HG03378 (cell line): ENCODE data around the gene WNK4.
A peak's percentile ranks its signal among the peaks of the same experiment; 100 is the strongest.
"Not testable (repeated sequence)": the region's sequence is repeated elsewhere in the genome, so short reads cannot be mapped to it uniquely, and the experiment has no call there.

Source experiments
- ATAC-seq: cut with Tn5 transposase; IDR thresholded peaks from one replicate; pipeline ENCODE4 v1.9.1; 2021; ENCODE audit warnings: mild to moderate bottlenecking, moderate library complexity; ENCODE audit not compliant: unreplicated experiment

The WNK4 gene

DNA sequence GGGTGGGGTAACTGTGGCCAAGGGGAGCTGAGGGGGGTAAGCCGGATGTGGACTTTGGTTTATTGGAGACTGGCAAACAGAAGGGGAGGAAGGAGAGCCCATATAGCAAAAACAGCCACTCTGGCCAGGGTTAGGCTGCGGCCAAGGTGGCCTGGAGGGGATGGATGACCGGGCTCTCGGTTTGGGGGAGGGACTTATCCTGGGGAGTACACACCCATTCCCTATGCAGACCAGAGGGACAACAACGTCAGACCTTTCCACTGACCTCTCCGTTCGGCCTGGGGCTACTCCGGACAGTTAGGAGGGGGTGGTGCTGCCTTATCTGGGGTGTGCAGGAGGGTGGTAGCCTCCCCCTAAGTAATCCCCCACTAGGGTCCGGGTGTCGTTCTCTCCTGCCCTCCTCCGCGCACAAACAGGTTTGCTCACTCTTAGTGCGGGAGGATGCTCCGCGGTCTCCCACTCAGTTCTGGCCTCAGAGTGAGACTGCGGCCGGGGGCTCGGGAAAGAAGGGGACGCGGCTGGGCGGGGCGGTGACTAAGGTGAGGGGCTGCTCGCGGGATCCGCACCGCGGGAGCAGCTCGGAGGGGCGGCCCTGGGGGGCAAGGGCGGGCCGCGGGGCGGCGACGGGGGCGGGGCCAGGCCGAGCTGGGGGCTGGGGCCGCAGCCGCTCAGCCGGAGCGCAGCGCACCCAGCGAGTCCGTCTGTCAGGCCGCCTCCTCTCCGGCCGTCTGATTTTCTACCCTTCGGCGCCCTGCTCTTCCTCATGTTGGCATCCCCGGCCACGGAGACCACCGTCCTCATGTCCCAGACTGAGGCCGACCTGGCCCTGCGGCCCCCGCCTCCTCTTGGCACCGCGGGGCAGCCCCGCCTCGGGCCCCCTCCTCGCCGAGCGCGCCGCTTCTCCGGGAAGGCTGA is at the start of gene WNK4:
WNK4 (plus strand) TSS at position 675 of the 915 bp plus-strand sequence; CDS start at position 764, 89 bp downstream.
- ATAC-seq = no peak

DNA sequence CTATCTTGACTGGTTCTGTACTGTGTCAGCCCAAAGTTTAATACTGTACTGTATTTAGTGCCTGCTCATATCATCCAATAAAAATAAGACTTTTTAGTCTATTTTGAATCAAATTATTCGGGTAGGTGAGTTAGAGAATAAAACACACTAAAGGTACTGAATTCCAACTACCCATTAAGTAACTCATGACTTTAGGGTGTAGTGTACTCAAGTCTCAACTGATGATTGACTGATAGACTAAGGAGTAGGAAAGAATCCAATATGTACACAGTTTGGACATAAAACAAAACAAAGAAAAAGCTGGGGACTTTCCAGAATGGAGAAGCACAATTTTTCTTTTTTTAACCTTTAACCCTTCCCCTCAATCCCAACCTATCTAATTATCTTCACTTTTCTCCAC is 39.7 kb upstream of the WNK4 start:
- no peak for ATAC-seq

DNA sequence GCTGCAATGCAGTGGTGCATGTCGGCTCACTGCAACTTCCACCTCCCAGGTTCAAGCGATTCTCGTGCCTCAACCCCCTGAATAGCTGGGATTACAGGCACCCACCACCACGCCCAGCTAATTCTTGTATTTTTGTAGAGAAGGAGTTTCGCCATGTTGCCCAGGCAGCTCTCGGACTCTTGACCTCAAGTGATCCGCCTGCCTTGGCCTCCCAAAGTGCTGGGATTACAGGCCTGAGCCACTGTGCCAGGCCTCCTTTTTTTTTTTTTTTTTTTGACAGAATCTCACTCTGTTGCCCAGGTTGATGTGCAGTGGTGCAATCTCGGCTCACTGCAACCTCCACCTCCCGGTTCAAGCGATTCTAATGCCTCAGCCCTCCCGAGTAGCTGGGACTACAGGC is 37.5 kb upstream of the WNK4 start:
- ATAC-seq = not testable (repeated sequence)

DNA sequence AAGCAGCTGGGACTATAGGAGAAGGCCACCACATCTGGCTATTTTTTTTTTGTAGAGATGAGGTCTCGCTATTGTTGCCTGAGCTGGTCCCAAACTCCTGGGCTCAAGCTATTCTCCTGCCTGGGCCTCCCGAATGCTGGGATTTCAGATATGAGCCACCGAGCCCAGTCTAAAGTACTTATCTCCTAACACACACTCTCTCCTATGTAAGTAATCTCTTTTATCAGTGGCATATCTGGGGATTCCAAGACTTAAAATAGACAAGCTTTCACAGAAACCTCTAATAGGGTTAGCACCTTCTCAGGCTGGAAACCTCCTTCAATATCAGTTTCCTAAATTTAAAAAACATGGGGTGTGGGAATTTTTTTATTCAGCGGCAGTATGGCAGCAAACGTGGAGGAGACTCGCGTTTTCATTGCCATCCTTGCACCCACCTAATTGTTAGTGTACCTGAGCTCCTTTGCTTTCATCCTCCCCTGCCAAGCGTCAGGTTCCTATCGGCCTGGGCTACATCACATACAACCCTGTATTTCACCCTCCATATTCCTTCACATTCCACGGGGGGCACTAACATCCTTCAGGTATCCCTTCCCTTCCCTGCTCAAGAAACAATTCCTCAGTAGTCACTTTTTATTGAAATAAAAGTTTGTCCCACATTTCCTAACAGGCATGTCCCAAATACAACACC is 36.7 kb upstream of the WNK4 start:
- ATAC-seq = no peak

DNA sequence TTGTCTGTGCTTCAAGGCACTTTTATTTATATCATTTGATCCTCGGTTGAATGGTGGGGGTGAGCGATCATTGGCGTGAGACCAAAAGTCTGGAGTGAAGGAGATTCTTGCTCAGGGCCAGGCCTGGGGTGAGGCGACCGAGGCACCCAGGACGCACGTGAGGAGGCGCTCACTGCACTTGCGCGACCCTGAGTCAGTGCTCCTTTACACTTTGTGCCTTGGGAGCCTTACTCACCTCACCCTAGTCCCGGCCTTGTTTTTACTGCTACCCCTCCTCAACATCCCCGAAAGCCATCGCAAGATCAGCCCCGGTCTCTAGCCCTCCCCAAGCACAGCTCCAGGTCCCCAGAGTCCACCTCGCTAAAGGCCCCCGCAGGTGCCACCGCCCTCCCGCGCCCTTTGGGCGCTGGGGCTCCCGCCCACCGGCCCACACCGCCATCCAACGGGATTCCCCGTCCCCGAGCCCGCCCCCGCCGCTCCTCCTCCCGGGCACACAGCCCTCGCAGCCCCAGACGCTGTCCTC is 36.1 kb upstream of the WNK4 start:
- ATAC-seq = peak; percentile 32

DNA sequence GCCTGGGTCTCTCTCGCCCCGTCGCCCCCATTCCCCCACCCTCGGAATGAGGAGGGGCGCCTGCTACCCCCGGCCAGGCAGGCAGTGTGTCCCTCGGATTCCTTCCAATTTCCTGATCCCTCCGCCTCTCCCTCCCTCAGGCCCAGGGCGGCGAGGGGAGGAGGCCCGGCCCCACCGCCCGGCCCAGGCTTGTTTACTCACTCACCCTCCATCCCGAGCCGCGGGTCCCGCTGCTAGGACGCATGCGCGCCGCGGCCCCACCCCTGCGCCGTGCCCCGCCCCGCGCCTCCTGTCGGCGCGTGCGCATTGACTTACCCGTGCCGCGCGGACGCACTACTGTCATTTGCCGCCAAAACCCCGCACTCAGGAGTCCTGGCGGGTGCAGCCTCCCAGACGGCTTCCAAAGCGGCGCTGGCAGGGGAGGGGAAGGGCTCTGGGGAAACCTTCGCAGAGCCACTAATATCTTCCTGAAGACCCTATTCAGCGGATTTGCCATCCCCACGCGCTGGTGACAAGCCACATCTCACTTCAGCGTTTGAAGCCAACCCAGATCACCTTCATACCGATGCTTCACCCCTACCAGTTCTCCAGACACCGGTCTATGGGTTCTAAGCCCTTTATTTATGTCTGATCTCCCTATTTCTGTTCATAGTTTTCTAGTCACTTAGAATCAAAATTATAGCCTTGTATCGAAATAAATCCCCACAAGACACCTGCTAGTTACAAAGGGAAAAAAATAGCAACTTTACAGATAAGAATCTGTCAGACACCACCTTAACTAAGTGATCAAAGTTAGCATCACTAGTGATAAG is 35.4 kb upstream of the WNK4 start, which contains the start of gene EZH1:
EZH1 (minus strand) TSS at position 235 of the 812 bp plus-strand sequence. CDS start 16,099 bp downstream, outside the sequence.
- peak; percentile 59 for ATAC-seq

DNA sequence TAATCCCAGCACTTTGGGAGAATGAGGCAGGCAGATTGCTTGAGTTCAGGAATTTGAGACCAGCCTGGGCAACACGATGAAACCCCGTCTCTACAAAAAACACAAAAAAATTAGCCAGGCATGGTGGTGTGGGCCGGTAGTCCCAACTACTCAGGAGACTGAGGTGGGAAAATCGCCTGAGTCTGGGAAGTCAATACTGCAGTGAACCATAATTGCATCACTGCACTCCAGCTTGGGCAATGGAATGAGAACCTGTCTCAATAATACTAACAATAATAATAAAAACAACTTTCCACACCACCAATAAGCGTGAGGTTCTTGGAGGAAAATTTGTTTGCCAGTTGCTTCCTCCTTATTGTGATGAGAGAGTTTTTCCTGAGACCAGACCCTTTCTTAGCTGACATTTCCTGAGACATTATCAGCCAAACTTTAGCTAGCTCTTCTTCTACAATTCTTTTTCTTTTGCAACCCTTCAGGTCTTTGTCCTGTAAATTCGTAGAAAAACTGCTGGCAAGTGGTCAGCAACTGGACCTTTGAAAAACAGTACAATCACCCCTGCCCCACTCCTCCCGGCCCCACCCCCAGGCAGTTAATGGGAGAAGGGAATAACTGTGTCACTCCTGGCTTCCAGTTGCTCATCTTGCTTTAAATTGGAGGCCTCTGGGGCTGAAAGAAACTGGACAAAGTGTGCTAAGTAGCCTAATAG is 32.1 kb upstream of the WNK4 start:
- ATAC-seq = no peak

DNA sequence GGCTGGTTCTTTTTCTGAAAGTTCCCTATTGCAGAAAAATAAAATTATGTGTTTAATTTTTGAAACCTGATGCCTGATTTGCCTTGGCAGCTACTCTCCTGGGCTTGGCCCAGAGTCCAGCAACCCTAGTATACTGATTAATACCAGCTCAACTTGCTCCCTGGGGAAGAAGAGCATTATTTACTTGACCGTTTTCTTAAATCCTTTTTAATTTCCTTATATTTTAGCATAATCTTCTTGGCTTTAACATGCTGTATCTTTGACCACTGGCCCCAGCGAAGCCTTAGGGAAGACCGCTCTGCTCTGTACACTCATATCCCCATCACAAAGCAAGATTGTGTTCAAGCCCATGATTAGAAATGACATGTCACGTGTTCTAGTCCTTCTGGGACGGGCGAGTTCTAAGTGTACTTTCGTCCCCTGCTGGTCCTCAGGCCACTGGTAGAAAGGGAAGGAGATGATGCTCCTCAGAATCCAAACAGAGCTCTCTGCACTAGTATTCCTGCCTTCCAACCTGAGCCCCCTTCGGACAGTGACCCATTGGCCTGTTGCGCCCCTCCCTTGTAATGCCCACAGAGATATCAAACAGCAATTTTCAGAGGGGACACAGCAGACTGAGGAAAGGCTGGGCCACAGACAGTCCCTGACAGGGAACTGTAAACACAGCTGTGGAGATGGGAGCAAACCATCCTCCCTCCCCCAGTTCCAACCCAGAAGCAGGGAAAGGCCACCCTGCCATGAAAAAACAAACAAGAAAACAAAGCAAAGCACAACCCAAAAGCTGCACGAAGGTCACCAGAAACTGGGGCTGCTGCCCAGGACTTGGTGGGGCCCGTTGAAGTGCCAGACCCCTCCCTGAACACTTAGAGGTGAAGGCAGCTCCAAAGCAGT is 31.3 kb upstream of the WNK4 start:
- ATAC-seq = no peak

DNA sequence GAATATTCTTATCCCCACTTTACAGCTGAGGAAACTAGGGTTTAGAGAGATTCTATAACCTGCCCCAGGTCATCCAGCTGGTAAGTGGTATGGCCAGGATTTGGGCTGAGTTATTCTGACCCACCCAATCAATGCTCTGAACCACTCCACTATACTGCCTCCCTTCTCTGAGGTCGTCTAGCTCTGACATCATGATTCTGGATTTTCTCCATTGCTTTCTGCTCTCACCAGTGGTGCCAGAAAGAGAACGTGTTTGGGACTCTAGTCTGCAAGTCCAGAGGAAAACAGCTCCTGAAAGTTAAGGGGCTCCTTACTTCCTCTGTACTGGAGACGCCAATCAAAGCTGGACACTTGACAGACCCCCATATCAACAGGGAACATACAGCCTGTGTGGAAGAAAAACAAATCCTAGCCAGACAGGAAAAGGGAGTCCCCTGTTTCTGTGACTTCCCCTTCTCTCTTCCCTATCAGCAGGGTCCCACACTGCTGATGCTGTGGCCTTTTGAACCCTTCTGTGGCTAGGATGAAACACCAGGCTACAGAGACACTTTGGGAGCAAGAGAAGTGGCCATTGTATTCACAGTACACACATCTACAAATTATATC is 29.6 kb upstream of the WNK4 start:
- no peak for ATAC-seq

DNA sequence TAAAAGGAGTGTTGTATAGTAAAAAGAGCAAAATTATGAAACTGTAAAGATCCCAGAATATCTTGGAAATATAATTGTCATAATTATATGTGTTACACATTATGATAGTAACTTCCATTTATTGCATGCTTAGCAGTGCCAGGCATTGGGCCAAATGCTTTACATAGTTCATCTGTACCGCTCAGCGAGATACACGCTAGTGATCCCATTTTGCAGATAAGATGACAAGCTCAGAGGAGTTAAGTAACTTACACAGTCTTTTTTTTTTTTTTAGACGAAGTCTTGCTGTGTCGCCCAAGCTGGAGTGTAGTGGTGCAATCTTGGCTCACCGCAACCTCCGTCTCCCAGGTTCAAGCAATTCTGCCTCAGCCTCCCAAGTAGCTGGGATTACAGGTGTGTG is 28.8 kb upstream of the WNK4 start:
- no peak for ATAC-seq

DNA sequence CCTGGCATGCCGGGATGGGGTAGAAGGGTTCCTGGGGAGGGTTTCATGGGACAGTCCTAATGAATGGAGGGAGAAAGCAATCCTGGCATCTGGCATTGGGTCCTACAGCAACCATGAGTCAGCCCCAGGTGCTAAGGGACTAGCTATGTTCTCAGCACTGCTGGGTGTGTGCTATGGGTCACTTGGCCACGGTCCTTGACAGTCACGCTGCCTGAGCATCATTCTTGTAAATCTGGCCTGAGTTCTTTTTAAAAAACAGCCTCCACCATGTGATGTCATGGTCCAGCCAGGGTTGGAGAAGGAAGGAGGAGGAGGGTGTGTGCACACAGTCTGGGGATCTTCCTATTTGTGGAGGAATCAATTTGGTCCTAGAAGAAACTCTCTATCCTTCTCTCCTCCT is 25.6 kb upstream of the WNK4 start:
- no peak for ATAC-seq

DNA sequence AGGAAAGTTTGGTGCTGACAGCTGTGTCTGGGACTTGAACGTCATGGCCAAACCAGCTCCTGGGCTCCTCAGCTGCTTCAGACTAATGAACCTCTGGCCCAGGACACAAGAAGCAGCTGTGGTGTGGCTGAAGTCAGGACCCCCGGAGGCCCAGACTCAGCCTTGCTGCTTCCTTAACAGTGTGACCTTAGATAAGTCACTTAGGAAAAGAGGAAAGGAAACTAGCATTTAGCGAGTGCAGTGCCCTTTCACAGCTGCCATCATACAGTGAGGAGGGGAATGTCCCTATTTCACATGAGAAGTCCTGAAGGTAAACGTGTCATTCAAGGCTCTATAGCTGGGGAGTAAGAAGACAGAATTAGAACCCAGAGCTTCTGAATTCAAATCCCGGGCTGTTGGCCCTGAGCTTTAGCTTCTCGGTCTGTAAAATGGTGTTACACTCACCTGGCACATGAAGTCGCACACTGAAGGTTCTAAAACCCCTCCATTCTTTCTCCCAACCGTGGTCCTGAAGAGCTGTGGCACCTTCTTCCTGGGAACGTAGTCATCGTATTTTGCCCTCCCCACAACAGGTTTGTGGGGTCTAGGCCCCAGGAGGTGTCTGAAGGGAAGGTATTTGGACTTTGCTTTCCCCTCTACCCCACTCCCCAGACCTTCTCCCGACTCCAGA is 20.3 kb upstream of the WNK4 start:
- no peak for ATAC-seq

DNA sequence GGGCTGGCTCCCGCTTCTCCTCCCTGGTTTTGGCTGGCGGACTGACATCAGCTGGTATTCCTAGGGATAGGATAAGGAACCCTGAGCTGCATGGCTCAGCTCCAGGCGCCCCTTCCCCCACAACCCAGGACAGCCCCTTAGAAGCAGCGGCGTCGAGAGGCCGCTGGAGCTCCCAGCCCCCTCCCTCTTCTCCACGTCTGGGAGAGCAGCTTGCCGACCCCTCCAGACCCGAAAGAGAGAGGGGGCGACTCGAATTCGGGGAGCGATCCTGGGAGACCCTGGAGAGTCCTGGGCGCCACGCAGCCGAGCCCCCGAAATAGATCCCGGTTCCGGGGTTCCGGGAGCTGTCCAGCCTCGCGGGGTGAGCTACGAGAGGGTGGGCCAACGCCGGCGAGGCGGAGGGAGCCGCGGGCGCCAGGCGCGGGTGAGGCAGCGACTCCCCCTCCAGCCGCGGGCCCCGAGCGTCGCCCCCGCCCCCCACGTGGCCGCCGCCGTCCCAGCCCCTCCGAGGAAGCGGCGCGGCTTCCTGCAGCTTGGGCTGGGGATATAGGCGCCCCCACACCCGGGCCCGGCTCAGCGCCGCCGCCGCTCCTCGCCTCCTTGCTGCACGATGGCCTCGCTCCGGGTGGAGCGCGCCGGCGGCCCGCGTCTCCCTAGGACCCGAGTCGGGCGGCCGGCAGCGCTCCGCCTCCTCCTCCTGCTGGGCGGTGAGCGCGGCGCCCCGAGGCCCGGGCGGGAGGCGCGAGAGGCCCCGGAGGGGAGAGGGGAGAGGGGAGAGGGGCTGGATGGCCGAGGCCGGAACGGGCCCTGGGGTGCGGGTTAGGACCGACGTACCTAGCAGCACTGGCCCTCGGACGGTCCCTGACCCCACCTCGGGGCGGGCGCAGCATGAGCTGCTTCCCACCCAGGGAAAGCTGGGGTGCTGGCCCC is 19.5 kb upstream of the WNK4 start, which contains the start of gene RAMP2:
RAMP2 (plus strand) TSS at position 576 of the 930 bp plus-strand sequence; CDS start at position 611, 35 bp downstream.
- ATAC-seq = no peak

DNA sequence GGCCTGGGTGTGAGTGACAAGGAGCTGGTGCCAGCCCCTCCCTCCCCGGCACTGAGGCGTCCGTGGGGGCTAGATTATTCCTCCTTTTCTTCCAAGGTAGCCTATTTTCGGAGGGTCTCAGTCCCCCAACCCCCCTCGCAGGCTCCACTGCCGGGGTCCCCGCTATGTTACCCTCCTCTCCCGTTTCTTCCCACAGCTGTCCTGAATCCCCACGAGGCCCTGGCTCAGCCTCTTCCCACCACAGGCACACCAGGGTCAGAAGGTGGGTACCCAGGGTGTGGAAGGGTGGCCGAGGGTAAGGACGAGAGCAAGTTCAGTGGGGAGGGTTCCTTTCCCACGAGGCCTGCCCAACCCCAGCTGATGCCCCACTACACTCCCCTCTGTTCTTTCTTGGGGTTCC is 18.8 kb upstream of the WNK4 start:
- ATAC-seq = no peak

DNA sequence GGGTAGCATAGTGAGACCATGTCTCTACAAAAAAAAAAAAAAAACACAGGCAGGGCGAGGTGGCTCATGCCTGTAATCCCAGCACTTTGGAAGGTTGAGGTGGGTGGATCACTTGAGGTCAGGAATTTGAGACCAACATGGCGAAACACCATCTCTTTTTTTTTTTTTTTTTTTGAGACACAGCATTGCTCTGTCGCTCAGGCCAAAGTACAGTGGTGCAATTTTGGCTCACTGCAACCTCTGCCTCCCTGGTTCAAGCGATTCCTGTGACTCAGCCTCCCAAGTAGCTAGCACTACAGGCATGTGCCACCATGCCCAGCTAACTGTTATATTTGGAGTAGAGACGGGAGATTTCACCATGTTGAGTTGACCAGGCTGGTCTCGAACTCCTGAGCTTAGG is 14.3 kb upstream of the WNK4 start:
- ATAC-seq = no peak

DNA sequence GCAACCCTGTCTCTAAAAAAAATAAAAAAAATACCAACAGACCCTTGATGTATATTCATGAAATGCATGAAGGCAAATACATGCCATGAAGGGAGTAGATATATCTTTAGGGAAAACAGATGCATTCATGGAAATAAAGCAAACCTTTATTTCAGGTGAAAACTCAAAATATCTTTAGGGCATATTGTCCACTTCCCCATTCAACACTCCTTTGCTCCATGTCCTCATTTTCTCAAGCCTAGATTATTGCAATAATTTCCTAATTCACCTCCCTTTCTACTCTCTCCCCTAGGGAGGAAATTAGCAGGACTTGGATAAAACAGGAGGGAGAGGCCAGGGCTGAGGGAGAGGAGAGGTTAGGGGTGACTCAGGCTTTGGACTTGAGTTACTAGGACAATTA is 12.9 kb upstream of the WNK4 start:
- no peak for ATAC-seq

DNA sequence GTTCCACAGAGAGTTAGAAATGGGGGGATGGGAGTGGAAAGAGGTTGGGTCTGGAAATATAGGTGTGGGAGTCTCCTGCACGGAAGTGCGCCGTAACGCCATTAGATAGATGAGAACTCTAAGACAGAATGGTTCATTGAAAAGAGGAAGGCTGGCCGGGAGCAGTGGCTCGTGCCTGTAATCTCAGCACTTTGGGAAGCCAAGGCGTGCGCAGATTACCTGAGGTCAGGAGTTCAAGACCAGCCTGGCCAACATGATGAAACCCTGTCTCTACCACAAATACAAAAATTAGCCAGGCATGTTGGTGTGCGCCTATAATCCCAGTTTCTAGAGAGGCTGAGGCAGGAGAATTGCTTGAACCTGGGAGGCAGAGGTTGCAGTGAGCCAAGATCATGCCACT is 12.4 kb upstream of the WNK4 start:
- not testable (repeated sequence) for ATAC-seq
